ENCODE measurements around the gene ERVFRD-1.

ERVFRD-1 gene

GRCh38 chr6:11076540-11076939, 35.0 kb downstream of the ERVFRD-1 start:
- no peak for DNase-seq (ENCODE audit: low read depth)
- no peak overlapping the region for H3K4me3 ChIP-seq (replicated peaks; ENCODE audit: low read depth, low read length)
- TF ChIP-seq CTCF (IDR thresholded peaks at IDR 0.05; ENCODE audit: low read length, missing control alignments) = no peak

GRCh38 chr6:11072101-11072500, 39.4 kb downstream of the ERVFRD-1 start:
- no peak overlapping the region for H3K4me3 ChIP-seq (replicated peaks; ENCODE audit: low read depth, low read length)
- DNase-seq (ENCODE audit: low read depth) = no peak
- no peak for TF ChIP-seq CTCF (IDR thresholded peaks at IDR 0.05; ENCODE audit: low read length, missing control alignments)

- TF ChIP-seq CTCF (IDR thresholded peaks at IDR 0.05; ENCODE audit: low read length, missing control alignments) = no peak
- DNase-seq (ENCODE audit: low read depth) = no peak
- no peak overlapping the region for H3K4me3 ChIP-seq (replicated peaks; ENCODE audit: low read depth, low read length)
Observed at GRCh38 chr6:11069760-11070159, 41.8 kb downstream of the ERVFRD-1 start.

- no peak for DNase-seq (ENCODE audit: low read depth)
- no peak for TF ChIP-seq CTCF (IDR thresholded peaks at IDR 0.05; ENCODE audit: low read length, missing control alignments)
- no peak overlapping the region for H3K4me3 ChIP-seq (replicated peaks; ENCODE audit: low read depth, low read length)
Observed at GRCh38 chr6:11067348-11067747, 44.2 kb downstream of the ERVFRD-1 start.

GRCh38 chr6:11066505-11067347, 44.8 kb downstream of the ERVFRD-1 start:
- TF ChIP-seq CTCF (IDR thresholded peaks at IDR 0.05; ENCODE audit: low read length, missing control alignments) = no peak
- H3K4me3 ChIP-seq (replicated peaks; ENCODE audit: low read depth, low read length) = no peak overlapping the region
- no peak for DNase-seq (ENCODE audit: low read depth)

- TF ChIP-seq CTCF (IDR thresholded peaks at IDR 0.05; ENCODE audit: low read length, missing control alignments) = no peak
- no peak for DNase-seq (ENCODE audit: low read depth)
- H3K4me3 ChIP-seq (replicated peaks; ENCODE audit: low read depth, low read length) = no peak overlapping the region
Observed at GRCh38 chr6:11065436-11066202, 45.9 kb downstream of the ERVFRD-1 start.
